ENCODE results near the gene ZC3H8.
A peak's percentile ranks its signal among the peaks of the same experiment; 100 is the strongest.
"Not testable (repeated sequence)": the region's sequence is repeated elsewhere in the genome, so short reads cannot be mapped to it uniquely, and the experiment has no call there.

ZC3H8 gene

GRCh38 chr2:112259509-112260294 is 4.9 kb upstream of the ZC3H8 start:
- peak; percentile 86 to 87 for DNase-seq

GRCh38 chr2:112257575-112257974 is 2.7 kb upstream of the ZC3H8 start:
- DNase-seq: peak in 1 of 2 donors; percentile 31

- DNase-seq: no peak
Observed at GRCh38 chr2:112256654-112257053, 1.8 kb upstream of the ZC3H8 start.

GRCh38 chr2:112255875-112256274 is 1.0 kb upstream of the ZC3H8 start:
- DNase-seq: no peak

- no peak for DNase-seq
Observed at GRCh38 chr2:112253261-112253815, 1.5 kb downstream of the ZC3H8 start.

- DNase-seq: no peak
Observed at GRCh38 chr2:112251271-112251670, 3.6 kb downstream of the ZC3H8 start.

- no peak for DNase-seq
Observed at GRCh38 chr2:112244854-112245253, 10.0 kb downstream of the ZC3H8 start.

- DNase-seq: no peak
Observed at GRCh38 chr2:112243233-112243632, 11.6 kb downstream of the ZC3H8 start.

GRCh38 chr2:112242384-112242783 is 12.5 kb downstream of the ZC3H8 start:
- no peak for DNase-seq

GRCh38 chr2:112239862-112240261 is 15.0 kb downstream of the ZC3H8 start:
- no peak for DNase-seq

- DNase-seq: no peak
Observed at GRCh38 chr2:112230371-112230770, 24.5 kb downstream of the ZC3H8 start.

GRCh38 chr2:112229348-112229747 is 25.5 kb downstream of the ZC3H8 start:
- DNase-seq: no peak

- DNase-seq: no peak
Observed at GRCh38 chr2:112220831-112221230, 34.0 kb downstream of the ZC3H8 start.

- DNase-seq: no peak
Observed at GRCh38 chr2:112220186-112220585, 34.7 kb downstream of the ZC3H8 start.

- DNase-seq: no peak
Observed at GRCh38 chr2:112217854-112218253, 37.0 kb downstream of the ZC3H8 start.

- DNase-seq: no peak
Observed at GRCh38 chr2:112216167-112216566, 38.7 kb downstream of the ZC3H8 start.

- DNase-seq: not testable (repeated sequence)
Observed at GRCh38 chr2:112207905-112208304, 46.9 kb downstream of the ZC3H8 start.

- peak in 1 of 2 donors; percentile 8 for DNase-seq
Observed at GRCh38 chr2:112204411-112204810, 50.4 kb downstream of the ZC3H8 start.

- no peak for DNase-seq
Observed at GRCh38 chr2:112201696-112202430, 53.0 kb downstream of the ZC3H8 start.

- DNase-seq: no peak
Observed at GRCh38 chr2:112199188-112199587, 55.7 kb downstream of the ZC3H8 start.

- DNase-seq: no peak
Observed at GRCh38 chr2:112198780-112199179, 56.1 kb downstream of the ZC3H8 start.

GRCh38 chr2:112197868-112198267 is 57.0 kb downstream of the ZC3H8 start:
- no peak for DNase-seq

GRCh38 chr2:112195950-112196349 is 58.9 kb downstream of the ZC3H8 start:
- DNase-seq: no peak

GRCh38 chr2:112195167-112195766 is 59.6 kb downstream of the ZC3H8 start:
- no peak for DNase-seq
